Endodermal cell (in vitro differentiated cells): Measurements from ENCODE around the gene CASK. TPM values are rescaled to one million over a fixed set of nuclear protein-coding genes. Genes with fewer than 3 reads are reported as not detected.

Source experiments
- DNase-seq: peaks from one replicate; pipeline ENCODE4 v3.0.0-alpha.2; 2017
- H3K27ac ChIP-seq: 2 replicates; pipeline ENCODE4 v1.5.1; 2013; ENCODE audit warnings: mild to moderate bottlenecking, low read depth, low read length, moderate library complexity
- H3K27me3 ChIP-seq: 2 replicates; pipeline ENCODE4 v1.6.1; 2013; ENCODE audit warnings: mild to moderate bottlenecking, low read length, moderate library complexity; ENCODE audit not compliant: insufficient read depth, control insufficient read depth, poor library complexity, severe bottlenecking
- H3K36me3 ChIP-seq: 2 replicates; pipeline ENCODE4 v1.7.0; 2013; ENCODE audit warnings: mild to moderate bottlenecking, low read length, moderate library complexity; ENCODE audit not compliant: control insufficient read depth, insufficient read depth
- H3K4me1 ChIP-seq: one replicate; pipeline ENCODE4 v1.7.0; 2013; ENCODE audit warnings: low read length; ENCODE audit not compliant: control insufficient read depth, insufficient read depth
- H3K4me3 ChIP-seq: 2 replicates; pipeline ENCODE4 v1.5.1; 2013; ENCODE audit warnings: mild to moderate bottlenecking, low read length, moderate library complexity
- H3K9ac ChIP-seq: 2 replicates; pipeline ENCODE4 v1.6.1; 2013; ENCODE audit warnings: mild to moderate bottlenecking, low read length, moderate library complexity; ENCODE audit not compliant: poor library complexity, severe bottlenecking; ENCODE audit errors: extremely low read depth
- H3K9me3 ChIP-seq: 2 replicates; pipeline ENCODE4 v1.6.1; 2013; ENCODE audit warnings: mild to moderate bottlenecking, low read length, moderate library complexity; ENCODE audit not compliant: control insufficient read depth
- H3K27ac Mint-ChIP-seq: 2 replicates; pipeline ENCODE4 v1.8.0; 2020; ENCODE audit warnings: mixed read lengths
- H3K27me3 Mint-ChIP-seq: 2 replicates; pipeline ENCODE4 v1.8.0; 2021; ENCODE audit warnings: mild to moderate bottlenecking, mixed read lengths; ENCODE audit not compliant: insufficient read depth
- H3K36me3 Mint-ChIP-seq: 2 replicates; pipeline ENCODE4 v1.8.0; 2020; ENCODE audit warnings: low read depth, mixed read lengths
- H3K4me1 Mint-ChIP-seq: 2 replicates; pipeline ENCODE4 v1.8.0; 2020; ENCODE audit warnings: mixed read lengths
- H3K4me3 Mint-ChIP-seq: 2 replicates; pipeline ENCODE4 v1.8.0; 2020; ENCODE audit warnings: mild to moderate bottlenecking, moderate library complexity, mixed read lengths
- H3K9me3 Mint-ChIP-seq: 2 replicates; pipeline ENCODE4 v1.8.0; 2020; ENCODE audit warnings: mild to moderate bottlenecking, mixed read lengths
- WGBS, 2 experiments: methylation state at CpG; one replicate each; pipeline versions ENCODE4 v1.1.5 to v1.1.7; 2013; ENCODE audit warnings: missing lambda C conversion rate in 2 of 2, mixed read lengths in 1 of 2; ENCODE audit not compliant: insufficient coverage in 1 of 2, insufficient read length in 1 of 2; 5-methylcytosine and 5-hydroxymethylcytosine counted together
- total RNA-seq, 2 donors: library from RNA; stranded (reverse); fragmentation: NEBNext Ultra II Directional in 1 of 2; extraction: Animal tissue kit (Norgen Biotek cat#: 25700) in 1 of 2; gene quantifications; 2 replicates in 1 of 2; 3 replicates in 1 of 2; pipeline ENCODE4 v1.2.1, GENCODE V29; 2021
- TF ChIP-seq, protein P1 (sequence below): fragments of 200-600 bp; sonication (generic); conservative IDR thresholded peaks from 2 replicates; pipeline ENCODE4 v1.5.0; 2021; ENCODE audit warnings: antibody characterized with exemption, mild to moderate bottlenecking

The CASK gene
- total RNA-seq, 2 donors from 2014 or later, result 79.1 to 87.1 TPM

GRCh38 chrX:41824551-41824950, 98.8 kb downstream of the CASK start:
- H3K27me3 Mint-ChIP-seq, result no peaks in the 10 kb centered on the region
- no peak overlapping the region for H3K27ac Mint-ChIP-seq
- no peak overlapping the region for H3K4me3 Mint-ChIP-seq
- Histone ChIP-seq H3K36me3 (no peaks in the 10 kb centered on the region), H3K4me1 (no peaks in the 10 kb centered on the region), H3K4me3 (no peak overlapping the region), H3K27me3 (no peaks in the 10 kb centered on the region), H3K9me3 (peaks cover 6% of the 10 kb centered on the region), H3K9ac (no peak overlapping the region), H3K27ac (no peak overlapping the region)
- H3K36me3 Mint-ChIP-seq, result no peaks in the 10 kb centered on the region
- TF ChIP-seq, protein P1, sequence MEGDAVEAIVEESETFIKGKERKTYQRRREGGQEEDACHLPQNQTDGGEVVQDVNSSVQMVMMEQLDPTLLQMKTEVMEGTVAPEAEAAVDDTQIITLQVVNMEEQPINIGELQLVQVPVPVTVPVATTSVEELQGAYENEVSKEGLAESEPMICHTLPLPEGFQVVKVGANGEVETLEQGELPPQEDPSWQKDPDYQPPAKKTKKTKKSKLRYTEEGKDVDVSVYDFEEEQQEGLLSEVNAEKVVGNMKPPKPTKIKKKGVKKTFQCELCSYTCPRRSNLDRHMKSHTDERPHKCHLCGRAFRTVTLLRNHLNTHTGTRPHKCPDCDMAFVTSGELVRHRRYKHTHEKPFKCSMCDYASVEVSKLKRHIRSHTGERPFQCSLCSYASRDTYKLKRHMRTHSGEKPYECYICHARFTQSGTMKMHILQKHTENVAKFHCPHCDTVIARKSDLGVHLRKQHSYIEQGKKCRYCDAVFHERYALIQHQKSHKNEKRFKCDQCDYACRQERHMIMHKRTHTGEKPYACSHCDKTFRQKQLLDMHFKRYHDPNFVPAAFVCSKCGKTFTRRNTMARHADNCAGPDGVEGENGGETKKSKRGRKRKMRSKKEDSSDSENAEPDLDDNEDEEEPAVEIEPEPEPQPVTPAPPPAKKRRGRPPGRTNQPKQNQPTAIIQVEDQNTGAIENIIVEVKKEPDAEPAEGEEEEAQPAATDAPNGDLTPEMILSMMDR, result no peak
- H3K9me3 Mint-ChIP-seq, result peaks cover 50% of the 10 kb centered on the region
- WGBS, 2 experiments, result 83 to 91% methylated on average over 1 to 3 of the region's 3 CpGs
- peaks cover 29% of the 10 kb centered on the region for H3K4me1 Mint-ChIP-seq
- DNase-seq, result peak; percentile 43

DNA sequence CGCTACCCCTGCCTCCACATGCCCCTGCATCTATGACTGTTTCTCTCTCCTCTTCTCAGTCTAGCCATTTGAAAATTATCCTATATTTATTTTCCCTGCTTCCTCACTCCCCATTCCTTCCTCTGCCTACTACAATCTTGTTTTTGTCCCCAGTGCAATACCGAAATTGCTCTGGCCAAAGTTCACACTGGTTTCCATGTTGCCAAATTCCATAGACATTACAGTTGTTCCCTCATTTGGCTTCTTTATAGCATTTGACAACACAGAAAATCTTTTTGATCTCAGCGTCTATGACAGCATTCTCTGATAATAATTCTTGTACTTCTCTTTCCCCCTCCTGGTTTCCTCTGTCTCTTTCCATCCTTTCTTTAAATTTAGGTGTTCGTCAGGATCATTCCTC, 100.0 kb downstream of the CASK start:
- Histone ChIP-seq H3K4me3 (no peak overlapping the region), H3K9ac (no peak overlapping the region), H3K27me3 (no peaks in the 10 kb centered on the region), H3K27ac (no peak overlapping the region), H3K4me1 (no peaks in the 10 kb centered on the region), H3K9me3 (peaks cover 6% of the 10 kb centered on the region), H3K36me3 (no peaks in the 10 kb centered on the region)
- no peak for DNase-seq
- Mint-ChIP-seq H3K27me3 (no peaks in the 10 kb centered on the region), H3K4me1 (peaks cover 22% of the 10 kb centered on the region), H3K27ac (no peak overlapping the region), H3K36me3 (no peaks in the 10 kb centered on the region), H3K9me3 (peaks cover 43% of the 10 kb centered on the region), H3K4me3 (no peak overlapping the region)
- 92 to 100% methylated on average over 1 to 4 of the region's 4 CpGs for WGBS, 2 experiments
- TF ChIP-seq, protein P1, result no peak

GRCh38 chrX:41822892-41823291, 100.5 kb downstream of the CASK start:
- 83% methylated on average over 2 of the region's 2 CpGs; no CpG with 5 or more reads in 1 of the 2 experiments for WGBS, 2 experiments

More at GRCh38 chrX:41822892-41823291, 100.5 kb downstream of the CASK start:
- Histone ChIP-seq H3K36me3 (no peaks in the 10 kb centered on the region), H3K4me1 (no peaks in the 10 kb centered on the region), H3K9ac (no peak overlapping the region), H3K9me3 (peaks cover 6% of the 10 kb centered on the region), H3K27me3 (no peaks in the 10 kb centered on the region), H3K27ac (no peak overlapping the region), H3K4me3 (no peak overlapping the region)
- no peaks in the 10 kb centered on the region for H3K36me3 Mint-ChIP-seq
- H3K27ac Mint-ChIP-seq, result no peak overlapping the region
- TF ChIP-seq, protein P1, result no peak
- no peak overlapping the region for H3K4me3 Mint-ChIP-seq
- peaks cover 17% of the 10 kb centered on the region for H3K4me1 Mint-ChIP-seq
- DNase-seq, result peak; percentile 84
- peaks cover 44% of the 10 kb centered on the region for H3K9me3 Mint-ChIP-seq
- H3K27me3 Mint-ChIP-seq, result no peaks in the 10 kb centered on the region
